GM12892 (cell line): ENCODE measurements around the gene ADAMTS2.

Experiments
- POLR2A ChIP-seq: IDR thresholded peaks from 2 replicates; pipeline ENCODE4 v1.6.1; 2011; ENCODE audit warnings: low read depth, low read length, control low read depth
- POLR2AphosphoS5 ChIP-seq: IDR thresholded peaks from 2 replicates; pipeline ENCODE4 v1.6.1; 2011; ENCODE audit warnings: low read depth, low read length, control low read depth
- TAF1 ChIP-seq: IDR thresholded peaks from 2 replicates; pipeline ENCODE4 v1.6.1; 2011; ENCODE audit warnings: low read depth, mild to moderate bottlenecking, control low read depth, low read length, borderline replicate concordance

DNA sequence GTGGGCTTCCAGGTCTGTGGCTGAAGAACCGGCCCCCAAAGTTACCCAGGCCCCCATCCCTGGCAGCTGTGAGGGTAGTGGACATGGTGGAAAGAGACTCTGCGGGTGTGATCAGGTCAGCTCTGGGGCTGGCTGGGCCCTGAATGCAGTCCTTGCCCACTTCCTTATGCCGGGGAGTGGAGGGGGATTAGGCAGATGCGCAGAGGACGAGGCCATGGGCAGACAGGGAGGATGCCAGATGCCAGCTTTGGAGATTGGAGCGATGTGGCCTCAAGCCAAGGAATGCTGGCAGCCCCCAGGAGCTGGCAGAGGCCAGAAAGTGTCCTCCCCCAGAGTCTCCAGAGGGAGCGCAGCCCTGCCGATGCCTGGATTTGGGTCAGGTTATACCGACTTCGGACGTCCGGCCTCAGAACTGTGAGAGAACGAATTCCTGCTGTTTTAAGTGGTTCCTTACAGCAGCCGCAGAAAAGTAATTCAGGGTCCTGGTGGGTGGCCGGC lies 69.8 kb downstream of the ADAMTS2 start:
- no peak for TF ChIP-seq POLR2AphosphoS5
- no peak for TF ChIP-seq POLR2A
- no peak for TF ChIP-seq TAF1
